K562 (cell line): ENCODE results near the gene USP15. TPM values are rescaled to one million over a fixed set of nuclear protein-coding genes. Genes with fewer than 3 reads are reported as not detected.
A peak's percentile ranks its signal among the peaks of the same experiment; 100 is the strongest.

Source experiments
- DDX20 ChIP-seq: fragments of 450-650 bp; IDR thresholded peaks from 2 replicates; pipeline ENCODE4 v1.6.1; 2016; ENCODE audit warnings: missing genetic modification characterization, low read depth, mild to moderate bottlenecking, missing compliant biosample characterization, moderate library complexity
- FOXK1 ChIP-seq: sonication (generic); formaldehyde crosslinking; IDR thresholded peaks from 2 replicates; pipeline ENCODE4 v1.8.0; 2022; ENCODE audit warnings: missing genetic modification reagents, mild to moderate bottlenecking, borderline replicate concordance
- IFI16 ChIP-seq: fragments of 250-450 bp; sonication (Bioruptor Pico); IDR thresholded peaks from 2 replicates; pipeline ENCODE4 v2.1.2; 2022; ENCODE audit warnings: mild to moderate bottlenecking, inconsistent platforms
- MEF2D ChIP-seq: conservative IDR thresholded peaks from 2 replicates; pipeline ENCODE4 v1.6.1; 2016; ENCODE audit warnings: low read depth, missing genetic modification characterization, missing compliant biosample characterization
- POLR2B ChIP-seq: fragments of 450-650 bp; IDR thresholded peaks from 2 replicates; pipeline ENCODE4 v1.6.1; 2018; ENCODE audit warnings: low read depth; ENCODE audit not compliant: partially characterized antibody
- SETDB1 ChIP-seq: IDR thresholded peaks from one replicate; pipeline ENCODE4 v1.6.1; 2012; ENCODE audit warnings: low read length, control low read depth, inconsistent platforms
- SMARCA5 ChIP-seq: fragments of 450-650 bp; IDR thresholded peaks from 2 replicates; pipeline ENCODE4 v1.6.1; 2016
- SPI1 ChIP-seq: IDR thresholded peaks from 2 replicates; pipeline ENCODE4 v1.6.1; 2011; ENCODE audit warnings: low read depth, low read length, control low read depth, borderline replicate concordance
- TFAM ChIP-seq: fragments of 250-450 bp; sonication (Bioruptor Pico); conservative IDR thresholded peaks from 2 replicates; pipeline ENCODE4 v1.5.0; 2021; ENCODE audit warnings: mild to moderate bottlenecking, moderate library complexity
- polyA plus RNA-seq, 8 experiments: library from polyadenylated mRNA; depleted of rRNA in 4 of 8; stranded (reverse) in 5 of 8; unstranded in 3 of 8; fragments of >200 nt; fragmentation: Nextera tagmentation in 2 of 8; fragmentation: Illumina TruSeq in 1 of 8; extraction: Ambion mirVana in 2 of 8; extraction: Trizol in 1 of 8; gene quantifications; 2 replicates each; pipeline versions ENCODE4 v1.2.1 to v1.2.3, GENCODE V29; 2011 to 2014; ENCODE audit warnings: inconsistent platforms in 1 of 8, missing spikeins in 1 of 8
- total RNA-seq, 7 experiments: library from RNA; depleted of rRNA in 6 of 7; stranded (reverse); fragments of >200 nt in 6 of 7; fragmentation: Illumina TruSeq in 2 of 7; extraction: Trizol in 2 of 7; gene quantifications; 2 replicates each; pipeline versions ENCODE4 v1.2.1 to v1.2.3, GENCODE V29; 2011 to 2021; ENCODE audit warnings: low replicate concordance in 1 of 7
- TF ChIP-seq, protein P1 (sequence below), 2 experiments: fragments of 450-650 bp; IDR thresholded peaks; 2 replicates each; pipeline ENCODE4 v1.6.1; 2018; ENCODE audit warnings: mild to moderate bottlenecking in 2 of 2, low read depth in 1 of 2; ENCODE audit not compliant: partially characterized antibody in 2 of 2
- TF ChIP-seq, protein P2 (sequence below): fragments of 450-650 bp; conservative IDR thresholded peaks from 2 replicates; pipeline ENCODE4 v1.6.1; 2016; ENCODE audit warnings: missing genetic modification characterization, low read depth, mild to moderate bottlenecking, missing compliant biosample characterization, moderate library complexity
- TF ChIP-seq, protein P3 (sequence below): sonication (generic); formaldehyde crosslinking; IDR thresholded peaks from 2 replicates; pipeline ENCODE4 v1.8.0; 2022; ENCODE audit warnings: mild to moderate bottlenecking, missing genetic modification reagents
- TF ChIP-seq, protein P4 (sequence below): fragments of 250-450 bp; sonication (Bioruptor Pico); IDR thresholded peaks from 2 replicates; pipeline ENCODE4 v1.4.0; 2020; ENCODE audit warnings: mild to moderate bottlenecking, moderate library complexity
- TF ChIP-seq, protein P5 (sequence below): fragments of 450-650 bp; IDR thresholded peaks from 2 replicates; pipeline ENCODE4 v1.6.1; 2016; ENCODE audit warnings: missing biosample characterization, missing genetic modification characterization
- TF ChIP-seq, protein P6 (sequence below): IDR thresholded peaks from 2 replicates; pipeline ENCODE4 v1.6.1; 2014; ENCODE audit warnings: antibody characterized with exemption

USP15 gene
- total and polyA plus RNA-seq, 9 of the 15 experiments (the other 6 are each of a cell fraction or from before 2014, with no cell fraction given), result 140 to 272 (median 182) TPM

DNA sequence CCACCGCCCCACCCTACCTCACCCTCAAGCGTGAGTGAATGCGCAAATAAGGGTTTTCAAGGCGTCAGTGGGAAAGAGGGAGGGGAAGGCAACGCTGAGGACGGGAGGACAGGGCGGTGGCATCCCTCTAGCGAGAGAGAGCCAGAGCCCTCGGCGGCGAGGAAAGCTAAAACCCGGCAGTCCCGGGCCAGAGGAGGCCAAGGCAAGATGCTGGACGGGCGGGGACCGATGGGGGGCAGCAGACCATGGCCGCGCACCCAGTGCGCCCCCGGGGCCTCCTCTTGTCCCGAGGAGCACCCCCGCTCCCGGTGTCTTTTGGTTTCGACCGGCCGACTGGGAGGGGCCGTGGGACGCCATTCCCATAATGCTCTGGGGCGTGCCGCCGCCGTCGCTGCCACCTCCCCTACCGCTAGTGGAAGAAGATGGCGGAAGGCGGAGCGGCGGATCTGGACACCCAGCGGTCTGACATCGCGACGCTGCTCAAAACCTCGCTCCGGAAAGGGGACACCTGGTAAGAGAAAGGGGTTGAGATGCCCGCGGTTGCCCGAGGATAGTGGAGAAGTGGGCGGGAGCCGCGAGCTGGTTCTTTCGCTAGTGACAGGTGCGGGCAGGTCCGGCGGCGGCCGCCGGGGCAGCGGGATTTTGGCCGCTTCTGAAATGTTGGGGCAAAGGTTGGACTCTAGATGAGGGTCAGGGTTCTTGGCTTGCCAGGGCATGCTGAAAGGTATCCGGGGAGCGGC is at the start of gene USP15 (continued):
- TF ChIP-seq, protein P1, sequence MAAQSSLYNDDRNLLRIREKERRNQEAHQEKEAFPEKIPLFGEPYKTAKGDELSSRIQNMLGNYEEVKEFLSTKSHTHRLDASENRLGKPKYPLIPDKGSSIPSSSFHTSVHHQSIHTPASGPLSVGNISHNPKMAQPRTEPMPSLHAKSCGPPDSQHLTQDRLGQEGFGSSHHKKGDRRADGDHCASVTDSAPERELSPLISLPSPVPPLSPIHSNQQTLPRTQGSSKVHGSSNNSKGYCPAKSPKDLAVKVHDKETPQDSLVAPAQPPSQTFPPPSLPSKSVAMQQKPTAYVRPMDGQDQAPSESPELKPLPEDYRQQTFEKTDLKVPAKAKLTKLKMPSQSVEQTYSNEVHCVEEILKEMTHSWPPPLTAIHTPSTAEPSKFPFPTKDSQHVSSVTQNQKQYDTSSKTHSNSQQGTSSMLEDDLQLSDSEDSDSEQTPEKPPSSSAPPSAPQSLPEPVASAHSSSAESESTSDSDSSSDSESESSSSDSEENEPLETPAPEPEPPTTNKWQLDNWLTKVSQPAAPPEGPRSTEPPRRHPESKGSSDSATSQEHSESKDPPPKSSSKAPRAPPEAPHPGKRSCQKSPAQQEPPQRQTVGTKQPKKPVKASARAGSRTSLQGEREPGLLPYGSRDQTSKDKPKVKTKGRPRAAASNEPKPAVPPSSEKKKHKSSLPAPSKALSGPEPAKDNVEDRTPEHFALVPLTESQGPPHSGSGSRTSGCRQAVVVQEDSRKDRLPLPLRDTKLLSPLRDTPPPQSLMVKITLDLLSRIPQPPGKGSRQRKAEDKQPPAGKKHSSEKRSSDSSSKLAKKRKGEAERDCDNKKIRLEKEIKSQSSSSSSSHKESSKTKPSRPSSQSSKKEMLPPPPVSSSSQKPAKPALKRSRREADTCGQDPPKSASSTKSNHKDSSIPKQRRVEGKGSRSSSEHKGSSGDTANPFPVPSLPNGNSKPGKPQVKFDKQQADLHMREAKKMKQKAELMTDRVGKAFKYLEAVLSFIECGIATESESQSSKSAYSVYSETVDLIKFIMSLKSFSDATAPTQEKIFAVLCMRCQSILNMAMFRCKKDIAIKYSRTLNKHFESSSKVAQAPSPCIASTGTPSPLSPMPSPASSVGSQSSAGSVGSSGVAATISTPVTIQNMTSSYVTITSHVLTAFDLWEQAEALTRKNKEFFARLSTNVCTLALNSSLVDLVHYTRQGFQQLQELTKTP (IDR thresholded peaks at IDR 0.05; ENCODE audit: low read depth in 1 of 2, partially characterized antibody in 2 of 2), result peak; percentile 71 to 75
- TF ChIP-seq, protein P2, sequence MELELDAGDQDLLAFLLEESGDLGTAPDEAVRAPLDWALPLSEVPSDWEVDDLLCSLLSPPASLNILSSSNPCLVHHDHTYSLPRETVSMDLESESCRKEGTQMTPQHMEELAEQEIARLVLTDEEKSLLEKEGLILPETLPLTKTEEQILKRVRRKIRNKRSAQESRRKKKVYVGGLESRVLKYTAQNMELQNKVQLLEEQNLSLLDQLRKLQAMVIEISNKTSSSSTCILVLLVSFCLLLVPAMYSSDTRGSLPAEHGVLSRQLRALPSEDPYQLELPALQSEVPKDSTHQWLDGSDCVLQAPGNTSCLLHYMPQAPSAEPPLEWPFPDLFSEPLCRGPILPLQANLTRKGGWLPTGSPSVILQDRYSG (tag), result no peak
- TF ChIP-seq MEF2D (tag) (no peak), POLR2B (peak; percentile 74), SPI1 (no peak), SETDB1 (no peak), SMARCA5 (no peak), DDX20 (tag) (no peak), FOXK1 (CRISPR knock-in tag) (no peak; the same call in 1 of the 2 replicates), TFAM (no peak), IFI16 (CRISPR knock-in tag) (no peak)
- TF ChIP-seq, protein P3, sequence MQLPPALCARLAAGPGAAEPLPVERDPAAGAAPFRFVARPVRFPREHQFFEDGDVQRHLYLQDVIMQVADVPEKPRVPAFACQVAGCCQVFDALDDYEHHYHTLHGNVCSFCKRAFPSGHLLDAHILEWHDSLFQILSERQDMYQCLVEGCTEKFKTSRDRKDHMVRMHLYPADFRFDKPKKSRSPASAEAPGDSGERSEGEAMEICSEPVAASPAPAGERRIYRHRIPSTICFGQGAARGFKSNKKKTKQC (CRISPR knock-in tag), result no peak; the same call in 1 of the 2 replicates
- TF ChIP-seq, protein P4, sequence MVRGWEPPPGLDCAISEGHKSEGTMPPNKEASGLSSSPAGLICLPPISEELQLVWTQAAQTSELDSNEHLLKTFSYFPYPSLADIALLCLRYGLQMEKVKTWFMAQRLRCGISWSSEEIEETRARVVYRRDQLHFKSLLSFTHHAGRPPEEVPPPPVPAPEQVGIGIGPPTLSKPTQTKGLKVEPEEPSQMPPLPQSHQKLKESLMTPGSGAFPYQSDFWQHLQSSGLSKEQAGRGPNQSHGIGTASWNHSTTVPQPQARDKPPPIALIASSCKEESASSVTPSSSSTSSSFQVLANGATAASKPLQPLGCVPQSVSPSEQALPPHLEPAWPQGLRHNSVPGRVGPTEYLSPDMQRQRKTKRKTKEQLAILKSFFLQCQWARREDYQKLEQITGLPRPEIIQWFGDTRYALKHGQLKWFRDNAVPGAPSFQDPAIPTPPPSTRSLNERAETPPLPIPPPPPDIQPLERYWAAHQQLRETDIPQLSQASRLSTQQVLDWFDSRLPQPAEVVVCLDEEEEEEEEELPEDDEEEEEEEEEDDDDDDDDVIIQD (CRISPR knock-in tag), result peak; percentile 80; the same call in 1 of the 2 replicates
- TF ChIP-seq, protein P5, sequence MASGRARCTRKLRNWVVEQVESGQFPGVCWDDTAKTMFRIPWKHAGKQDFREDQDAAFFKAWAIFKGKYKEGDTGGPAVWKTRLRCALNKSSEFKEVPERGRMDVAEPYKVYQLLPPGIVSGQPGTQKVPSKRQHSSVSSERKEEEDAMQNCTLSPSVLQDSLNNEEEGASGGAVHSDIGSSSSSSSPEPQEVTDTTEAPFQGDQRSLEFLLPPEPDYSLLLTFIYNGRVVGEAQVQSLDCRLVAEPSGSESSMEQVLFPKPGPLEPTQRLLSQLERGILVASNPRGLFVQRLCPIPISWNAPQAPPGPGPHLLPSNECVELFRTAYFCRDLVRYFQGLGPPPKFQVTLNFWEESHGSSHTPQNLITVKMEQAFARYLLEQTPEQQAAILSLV (tag), result no peak
- TF ChIP-seq, protein P6, sequence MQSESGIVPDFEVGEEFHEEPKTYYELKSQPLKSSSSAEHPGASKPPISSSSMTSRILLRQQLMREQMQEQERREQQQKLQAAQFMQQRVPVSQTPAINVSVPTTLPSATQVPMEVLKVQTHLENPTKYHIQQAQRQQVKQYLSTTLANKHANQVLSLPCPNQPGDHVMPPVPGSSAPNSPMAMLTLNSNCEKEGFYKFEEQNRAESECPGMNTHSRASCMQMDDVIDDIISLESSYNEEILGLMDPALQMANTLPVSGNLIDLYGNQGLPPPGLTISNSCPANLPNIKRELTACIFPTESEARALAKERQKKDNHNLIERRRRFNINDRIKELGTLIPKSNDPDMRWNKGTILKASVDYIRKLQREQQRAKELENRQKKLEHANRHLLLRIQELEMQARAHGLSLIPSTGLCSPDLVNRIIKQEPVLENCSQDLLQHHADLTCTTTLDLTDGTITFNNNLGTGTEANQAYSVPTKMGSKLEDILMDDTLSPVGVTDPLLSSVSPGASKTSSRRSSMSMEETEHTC, result no peak
